H9 (cell line): ENCODE data around the gene OR4E1. TPM values are rescaled to one million over a fixed set of nuclear protein-coding genes. Genes with fewer than 3 reads are reported as not detected.
"Not testable (repeated sequence)": the region's sequence is repeated elsewhere in the genome, so short reads cannot be mapped to it uniquely, and the experiment has no call there.

Experiments
- DNase-seq: peaks from one replicate; pipeline ENCODE4 v3.0.0-alpha.2; 2017
- H2AFZ ChIP-seq: one replicate; pipeline ENCODE4 v1.6.1; 2013; ENCODE audit warnings: mild to moderate bottlenecking, low read length, control low read depth, moderate library complexity
- H2AK5ac ChIP-seq: 2 replicates; pipeline ENCODE4 v1.6.1; 2013; ENCODE audit warnings: low read length, control low read depth, mixed read lengths; ENCODE audit not compliant: insufficient read length
- H2BK120ac ChIP-seq: one replicate; pipeline ENCODE4 v1.6.1; 2013; ENCODE audit warnings: low read depth, mild to moderate bottlenecking, low read length, control low read depth, inconsistent platforms; ENCODE audit not compliant: poor library complexity, severe bottlenecking
- H2BK12ac ChIP-seq: 2 replicates; pipeline ENCODE4 v1.6.1; 2013; ENCODE audit warnings: low read length, control low read depth, mixed read lengths, low read depth; ENCODE audit not compliant: insufficient read length
- H2BK15ac ChIP-seq: 2 replicates; pipeline ENCODE4 v1.6.1; 2013; ENCODE audit warnings: low read depth, low read length, control low read depth
- H2BK20ac ChIP-seq: one replicate; pipeline ENCODE4 v1.6.1; 2013; ENCODE audit warnings: low read depth, mild to moderate bottlenecking, low read length, control low read depth, inconsistent platforms; ENCODE audit not compliant: poor library complexity, severe bottlenecking
- H2BK5ac ChIP-seq: 2 replicates; pipeline ENCODE4 v1.6.1; 2013; ENCODE audit warnings: low read length, control low read depth, mixed read lengths; ENCODE audit not compliant: insufficient read length
- H3K14ac ChIP-seq: 2 replicates; pipeline ENCODE4 v1.6.1; 2013; ENCODE audit warnings: low read length, control low read depth; ENCODE audit not compliant: insufficient read depth
- H3K18ac ChIP-seq: 2 replicates; pipeline ENCODE4 v1.6.1; 2013; ENCODE audit warnings: low read depth, mild to moderate bottlenecking, mixed read lengths, low read length, control low read depth; ENCODE audit not compliant: insufficient read length
- H3K23ac ChIP-seq: 2 replicates; pipeline ENCODE4 v1.6.1; 2013; ENCODE audit warnings: low read length, control low read depth, mixed read lengths, low read depth; ENCODE audit not compliant: insufficient read length
- H3K23me2 ChIP-seq: 2 replicates; pipeline ENCODE4 v1.6.1; 2013; ENCODE audit warnings: low read depth, mild to moderate bottlenecking, mixed read lengths, low read length, control low read depth; ENCODE audit not compliant: insufficient read length, poor library complexity, severe bottlenecking
- H3K27ac ChIP-seq: 2 replicates; pipeline ENCODE4 v1.5.1; 2013; ENCODE audit warnings: low read length, control low read depth, mixed read lengths, low read depth; ENCODE audit not compliant: insufficient read length
- H3K27me3 ChIP-seq: 2 replicates; pipeline ENCODE4 v1.6.1; 2013; ENCODE audit warnings: low read length, control low read depth, inconsistent platforms; ENCODE audit not compliant: insufficient read depth
- H3K4ac ChIP-seq: 2 replicates; pipeline ENCODE4 v1.6.1; 2013; ENCODE audit warnings: low read depth, mild to moderate bottlenecking, control low read depth, inconsistent platforms, low read length, moderate library complexity
- H3K4me1 ChIP-seq: 2 replicates; pipeline ENCODE4 v1.6.1; 2013; ENCODE audit warnings: low read length, control low read depth, inconsistent platforms; ENCODE audit not compliant: insufficient read depth
- H3K4me2 ChIP-seq: 2 replicates; pipeline ENCODE4 v1.6.1; 2013; ENCODE audit warnings: low read length, control low read depth, mixed read lengths; ENCODE audit not compliant: insufficient read length, insufficient read depth
- H3K56ac ChIP-seq: 2 replicates; pipeline ENCODE4 v1.6.1; 2013; ENCODE audit warnings: low read depth, mild to moderate bottlenecking, mixed read lengths, low read length, control low read depth; ENCODE audit not compliant: insufficient read length
- H3K79me1 ChIP-seq: 2 replicates; pipeline ENCODE4 v1.6.1; 2013; ENCODE audit warnings: low read depth, mild to moderate bottlenecking, moderate library complexity, low read length, control low read depth, inconsistent platforms; ENCODE audit not compliant: insufficient read depth, poor library complexity, severe bottlenecking
- H3K79me2 ChIP-seq: 2 replicates; pipeline ENCODE4 v1.6.1; 2013; ENCODE audit warnings: low read length, control low read depth, inconsistent platforms; ENCODE audit not compliant: insufficient read depth
- H3K9ac ChIP-seq: 2 replicates; pipeline ENCODE4 v1.6.1; 2013; ENCODE audit warnings: low read length, control low read depth, mixed read lengths; ENCODE audit not compliant: insufficient read length; ENCODE audit errors: extremely low read depth
- H3K9me3 ChIP-seq: one replicate; pipeline ENCODE4 v1.6.1; 2013; ENCODE audit warnings: low read depth, low read length, inconsistent platforms; ENCODE audit not compliant: control insufficient read depth
- H3T11ph ChIP-seq: one replicate; pipeline ENCODE4 v1.6.1; 2013; ENCODE audit warnings: mild to moderate bottlenecking, low read length, control low read depth, inconsistent platforms
- H4K20me1 ChIP-seq: one replicate; pipeline ENCODE4 v1.6.1; 2013; ENCODE audit not compliant: control insufficient read depth, insufficient read length, insufficient read depth
- H4K5ac ChIP-seq: 2 replicates; pipeline ENCODE4 v1.6.1; 2013; ENCODE audit warnings: low read depth, mild to moderate bottlenecking, mixed read lengths, low read length, control low read depth; ENCODE audit not compliant: insufficient read length
- H4K8ac ChIP-seq: replicated peaks from 2 replicates; pipeline ENCODE4 v1.6.1; 2013; ENCODE audit warnings: low read length, control low read depth, mixed read lengths, low read depth; ENCODE audit not compliant: insufficient read length
- H4K91ac ChIP-seq: 2 replicates; pipeline ENCODE4 v1.6.1; 2013; ENCODE audit warnings: low read depth, mild to moderate bottlenecking, moderate library complexity, mixed read lengths, low read length, control low read depth; ENCODE audit not compliant: insufficient read length
- H3K27ac Mint-ChIP-seq, 3 experiments: 2 replicates in 2 of 3; 3 replicates in 1 of 3; pipeline ENCODE4 v1.8.0; 2020 to 2021; ENCODE audit warnings: mixed read lengths in 3 of 3, mild to moderate bottlenecking in 1 of 3, moderate library complexity in 1 of 3
- H3K27me3 Mint-ChIP-seq: 2 replicates; pipeline ENCODE4 v1.8.0; 2021; ENCODE audit warnings: low read depth, mild to moderate bottlenecking, moderate library complexity, mixed read lengths
- H3K36me3 Mint-ChIP-seq, 3 experiments: 2 replicates in 2 of 3; 3 replicates in 1 of 3; pipeline ENCODE4 v1.8.0; 2020 to 2021; ENCODE audit warnings: low read depth in 3 of 3, mixed read lengths in 3 of 3; ENCODE audit not compliant: insufficient read depth in 1 of 3
- H3K4me1 Mint-ChIP-seq, 2 experiments: 2 replicates each; pipeline ENCODE4 v1.8.0; 2020; ENCODE audit warnings: mixed read lengths in 2 of 2
- H3K4me3 Mint-ChIP-seq, 2 experiments: 2 replicates in 1 of 2; 3 replicates in 1 of 2; pipeline ENCODE4 v1.8.0; 2020 to 2021; ENCODE audit warnings: mild to moderate bottlenecking in 2 of 2, mixed read lengths in 2 of 2, moderate library complexity in 1 of 2
- H3K9me3 Mint-ChIP-seq, 2 experiments: 2 replicates in 1 of 2; 3 replicates in 1 of 2; pipeline ENCODE4 v1.8.0; 2020; ENCODE audit warnings: mild to moderate bottlenecking in 2 of 2, mixed read lengths in 2 of 2, moderate library complexity in 1 of 2
- WGBS: extraction: QIAGEN DNeasy Blood & Tissue Kit; methylation state at CpG from one replicate; pipeline ENCODE4 v1.1.7; 2013; ENCODE audit warnings: missing lambda C conversion rate, low lambda C conversion rate, mixed read lengths; ENCODE audit not compliant: insufficient read length; ENCODE audit errors: extremely low coverage; 5-methylcytosine and 5-hydroxymethylcytosine counted together
- total RNA-seq: library from RNA; stranded (reverse); gene quantifications from 2 replicates; pipeline ENCODE4 v1.2.1, GENCODE V29; 2021
- TF ChIP-seq, protein P1 (sequence below): fragments of 200-600 bp; sonication (generic); conservative IDR thresholded peaks from 3 replicates; pipeline ENCODE4 v1.8.0; 2021; ENCODE audit warnings: antibody characterized with exemption, mild to moderate bottlenecking

Gene OR4E1
- total RNA-seq, 1 experiment from 2014 or later = not detected

DNA sequence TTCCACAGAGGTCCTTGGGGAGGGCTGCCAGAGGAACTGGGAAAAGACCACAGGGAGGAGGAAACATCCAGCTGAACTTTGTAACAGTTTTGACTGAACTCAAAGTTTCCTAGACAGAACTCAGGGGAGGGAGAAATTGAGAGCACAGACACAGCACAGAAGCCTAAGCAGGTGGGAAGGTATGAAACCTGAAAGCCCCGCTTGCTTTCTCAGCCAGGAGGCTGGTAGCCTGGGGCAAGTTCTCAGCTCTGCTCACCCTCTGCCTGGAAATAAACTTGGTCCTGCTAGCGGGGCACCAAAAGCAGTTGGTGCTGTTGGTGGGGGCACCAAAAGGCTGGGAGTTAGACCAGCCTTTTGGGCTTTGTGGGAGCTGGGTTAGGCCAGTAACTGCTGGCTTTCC lies 25.9 kb upstream of the OR4E1 start:
- H3T11ph ChIP-seq = no peak overlapping the region
- no peak overlapping the region for H2BK12ac ChIP-seq
- no CpG with 5 or more reads among the region's 2 CpGs for WGBS
- no peak overlapping the region for H3K27ac Mint-ChIP-seq
- no peak overlapping the region for H3K27ac ChIP-seq
- H3K4me3 Mint-ChIP-seq = no peak overlapping the region
- H3K4me2 ChIP-seq = no peak overlapping the region
- no peak overlapping the region for H3K4ac ChIP-seq
- H3K27me3 ChIP-seq = no peaks in the 10 kb centered on the region
- H2BK15ac ChIP-seq = no peak overlapping the region
- no peak overlapping the region for H2AFZ ChIP-seq
- no peak overlapping the region for H4K8ac ChIP-seq
- no peaks in the 10 kb centered on the region for H3K79me1 ChIP-seq
- H4K5ac ChIP-seq = no peak overlapping the region
- H3K27me3 Mint-ChIP-seq = peaks cover 3% of the 10 kb centered on the region; the same call in 1 of the 2 replicates
- H3K4me1 Mint-ChIP-seq = peaks cover 7 to 10% of the 10 kb centered on the region in 2 experiments; a peak in 1 of 4 replicates
- no peak overlapping the region for H3K9ac ChIP-seq
- H2BK5ac ChIP-seq = no peak overlapping the region
- H3K56ac ChIP-seq = no peak overlapping the region
- H3K23ac ChIP-seq = no peak overlapping the region
- no peak overlapping the region for H2AK5ac ChIP-seq
- H3K18ac ChIP-seq = no peak overlapping the region
- TF ChIP-seq, protein P1, sequence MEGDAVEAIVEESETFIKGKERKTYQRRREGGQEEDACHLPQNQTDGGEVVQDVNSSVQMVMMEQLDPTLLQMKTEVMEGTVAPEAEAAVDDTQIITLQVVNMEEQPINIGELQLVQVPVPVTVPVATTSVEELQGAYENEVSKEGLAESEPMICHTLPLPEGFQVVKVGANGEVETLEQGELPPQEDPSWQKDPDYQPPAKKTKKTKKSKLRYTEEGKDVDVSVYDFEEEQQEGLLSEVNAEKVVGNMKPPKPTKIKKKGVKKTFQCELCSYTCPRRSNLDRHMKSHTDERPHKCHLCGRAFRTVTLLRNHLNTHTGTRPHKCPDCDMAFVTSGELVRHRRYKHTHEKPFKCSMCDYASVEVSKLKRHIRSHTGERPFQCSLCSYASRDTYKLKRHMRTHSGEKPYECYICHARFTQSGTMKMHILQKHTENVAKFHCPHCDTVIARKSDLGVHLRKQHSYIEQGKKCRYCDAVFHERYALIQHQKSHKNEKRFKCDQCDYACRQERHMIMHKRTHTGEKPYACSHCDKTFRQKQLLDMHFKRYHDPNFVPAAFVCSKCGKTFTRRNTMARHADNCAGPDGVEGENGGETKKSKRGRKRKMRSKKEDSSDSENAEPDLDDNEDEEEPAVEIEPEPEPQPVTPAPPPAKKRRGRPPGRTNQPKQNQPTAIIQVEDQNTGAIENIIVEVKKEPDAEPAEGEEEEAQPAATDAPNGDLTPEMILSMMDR = no peak
- no peaks in the 10 kb centered on the region; the same call in 1 of the 2 replicates for H3K79me2 ChIP-seq
- H3K9me3 Mint-ChIP-seq = peaks cover 0 to 4% of the 10 kb centered on the region in 2 experiments; a peak in 2 of 5 replicates
- no peak overlapping the region for H4K91ac ChIP-seq
- no peak for DNase-seq
- H3K23me2 ChIP-seq = no peaks in the 10 kb centered on the region
- H2BK120ac ChIP-seq = no peak overlapping the region
- no peaks in the 10 kb centered on the region for H4K20me1 ChIP-seq
- H3K4me1 ChIP-seq = no peaks in the 10 kb centered on the region
- H3K9me3 ChIP-seq = no peaks in the 10 kb centered on the region
- H3K36me3 Mint-ChIP-seq = no peaks in the 10 kb centered on the region; a peak in 1 of 7 replicates
- H3K14ac ChIP-seq = no peak overlapping the region
- no peak overlapping the region for H2BK20ac ChIP-seq

GRCh38 chr14:21698538-21698937 lies 24.9 kb upstream of the OR4E1 start:
- not testable (repeated sequence) for H4K5ac ChIP-seq, H3K27me3 Mint-ChIP-seq, H3K18ac ChIP-seq, H3K23me2 ChIP-seq, H3K79me2 ChIP-seq, H3K14ac ChIP-seq, H4K20me1 ChIP-seq, H3K4me3 Mint-ChIP-seq, H2AK5ac ChIP-seq, H2BK120ac ChIP-seq, H3T11ph ChIP-seq, H3K9me3 ChIP-seq, H3K9ac ChIP-seq, H3K9me3 Mint-ChIP-seq, H3K27ac ChIP-seq, H3K4me1 ChIP-seq, H4K8ac ChIP-seq, H4K91ac ChIP-seq, H3K4me2 ChIP-seq, H2BK12ac ChIP-seq, DNase-seq, H2BK20ac ChIP-seq, H2AFZ ChIP-seq, H3K4me1 Mint-ChIP-seq, H3K23ac ChIP-seq, H2BK15ac ChIP-seq, H3K79me1 ChIP-seq, H3K56ac ChIP-seq, H3K4ac ChIP-seq, H3K27ac Mint-ChIP-seq, H3K36me3 Mint-ChIP-seq, H2BK5ac ChIP-seq, H3K27me3 ChIP-seq
- WGBS = no CpG with 5 or more reads among the region's 3 CpGs
